HUDEP-2 (cell line): Measurements from ENCODE around the gene HSPA1A.
"Not testable (repeated sequence)": the region's sequence is repeated elsewhere in the genome, so short reads cannot be mapped to it uniquely, and the experiment has no call there.

Experiments
- DNase-seq, 76 experiments: peaks; one replicate each; lab custom pipeline; 2025; ENCODE audit not compliant: unreplicated experiment in 76 of 76; lab: John Stamatoyannopoulos, UW

HSPA1A gene

GRCh38 chr6:31831350-31832215, 16.2 kb downstream of the HSPA1A start:
- no peak for DNase-seq

GRCh38 chr6:31834367-31835250, 19.3 kb downstream of the HSPA1A start:
- peak in 73 of 76 experiments; percentile 35 to 98 (median 85) for DNase-seq

GRCh38 chr6:31836047-31836473, 20.7 kb downstream of the HSPA1A start:
- peak in 1 of 76 experiments; percentile 20 for DNase-seq

GRCh38 chr6:31836474-31837368, 21.4 kb downstream of the HSPA1A start:
- DNase-seq: peak in 7 of 76 experiments; percentile 25 to 38 (median 34)

GRCh38 chr6:31837369-31838113, 22.2 kb downstream of the HSPA1A start:
- peak in 2 of 76 experiments; percentile 24 to 30 for DNase-seq

- not testable (repeated sequence) for DNase-seq
These were observed 22.8 kb downstream of the HSPA1A start for GRCh38 chr6:31838114-31838553.

- DNase-seq: no peak
These were observed 23.6 kb downstream of the HSPA1A start for GRCh38 chr6:31838968-31839367.

GRCh38 chr6:31839779-31840126, 24.4 kb downstream of the HSPA1A start:
- not testable (repeated sequence) for DNase-seq

GRCh38 chr6:31842053-31842452, 26.7 kb downstream of the HSPA1A start:
- no peak for DNase-seq

- DNase-seq: no peak
These were observed 29.2 kb downstream of the HSPA1A start for GRCh38 chr6:31844507-31844906.

- no peak for DNase-seq
These were observed 32.1 kb downstream of the HSPA1A start for GRCh38 chr6:31847276-31847978.

GRCh38 chr6:31850765-31851484, 35.6 kb downstream of the HSPA1A start:
- DNase-seq: no peak

- DNase-seq: no peak
These were observed 36.1 kb downstream of the HSPA1A start for GRCh38 chr6:31851485-31851832.

- not testable (repeated sequence) for DNase-seq
These were observed 36.8 kb downstream of the HSPA1A start for GRCh38 chr6:31851980-31852718.

- not testable (repeated sequence) for DNase-seq
These were observed 42.4 kb downstream of the HSPA1A start for GRCh38 chr6:31857774-31858173.

- DNase-seq: no peak
These were observed 43.4 kb downstream of the HSPA1A start for GRCh38 chr6:31858707-31859106.

GRCh38 chr6:31859923-31860322, 44.6 kb downstream of the HSPA1A start:
- DNase-seq: no peak

- DNase-seq: no peak
These were observed 45.0 kb downstream of the HSPA1A start for GRCh38 chr6:31860349-31860748.
